GM12878 (cell line): ENCODE measurements around the gene SYTL1. TPM values are rescaled to one million over a fixed set of nuclear protein-coding genes. Genes with fewer than 3 reads are reported as not detected.

Experiments
- BMI1 ChIP-seq: fragments of 450-650 bp; IDR thresholded peaks from 2 replicates; pipeline ENCODE4 v1.6.1; 2016; ENCODE audit warnings: mild to moderate bottlenecking, moderate library complexity, borderline replicate concordance
- CHD4 ChIP-seq: fragments of 200-600 bp; sonication (generic); IDR thresholded peaks from 2 replicates; pipeline ENCODE4 v1.6.1; 2016; ENCODE audit warnings: mild to moderate bottlenecking
- CUX1 ChIP-seq: IDR thresholded peaks from 2 replicates; pipeline ENCODE4 v1.6.1; 2012; ENCODE audit warnings: improper control_type of control experiment, low read depth, low read length; ENCODE audit not compliant: insufficient replicate concordance
- NR2C2 ChIP-seq: IDR thresholded peaks from 2 replicates; pipeline ENCODE4 v1.6.1; 2011; ENCODE audit warnings: borderline replicate concordance, low read depth; ENCODE audit not compliant: control insufficient read depth, insufficient read length
- SKIL ChIP-seq: fragments of 450-650 bp; IDR thresholded peaks from 2 replicates; pipeline ENCODE4 v1.6.1; 2017; ENCODE audit warnings: mild to moderate bottlenecking, low read depth, inconsistent platforms; ENCODE audit not compliant: poor library complexity, severe bottlenecking
- SPI1 ChIP-seq: IDR thresholded peaks from 2 replicates; pipeline ENCODE4 v1.6.1; 2011; ENCODE audit warnings: low read depth, mild to moderate bottlenecking, low read length, moderate library complexity, borderline replicate concordance; ENCODE audit not compliant: insufficient read depth
- polyA plus RNA-seq, 11 experiments: library from polyadenylated mRNA; depleted of rRNA in 4 of 11; unstranded in 6 of 11; stranded (reverse) in 5 of 11; fragments of >200 nt; fragmentation: Nextera tagmentation in 4 of 11; fragmentation: Illumina TruSeq in 1 of 11; extraction: Ambion mirVana in 4 of 11; extraction: Trizol in 1 of 11; gene quantifications; 1 replicate in 1 of 11; 2 replicates in 10 of 11; pipeline versions ENCODE4 v1.2.1 to v1.2.3, GENCODE V29; 2011 to 2016; ENCODE audit warnings: inconsistent platforms in 2 of 11, missing spikeins in 2 of 11, low read depth in 1 of 11
- total RNA-seq, 4 experiments: library from RNA; depleted of rRNA in 3 of 4; stranded (reverse); fragments of >200 nt in 3 of 4; fragmentation: Illumina TruSeq in 1 of 4; extraction: Trizol in 1 of 4; gene quantifications; 2 replicates each; pipeline versions ENCODE4 v1.2.1 to v1.2.3, GENCODE V29; 2013 to 2021

Gene SYTL1
- total and polyA plus RNA-seq, 10 of the 15 experiments (the other 5 are each of a cell fraction or from before 2014, with no cell fraction given): 0.72 to 45.6 (median 14.8) TPM

- no peak for TF ChIP-seq CUX1
- TF ChIP-seq NR2C2: no peak
- TF ChIP-seq SKIL: no peak
- TF ChIP-seq BMI1: no peak
- no peak for TF ChIP-seq SPI1
- no peak for TF ChIP-seq CHD4
Observed at GRCh38 chr1:27293915-27294314, 47.9 kb upstream of the SYTL1 start (continued).
